Esophagus squamous epithelium (tissue), 4 donors: Measurements from ENCODE around the gene CISH.

ENCODE experiments used
- CTCF ChIP-seq, 6 experiments: fragments of 450-650 bp in 4 of 6; fragments of 200-600 bp in 2 of 6; sonication (generic) in 2 of 6; IDR thresholded peaks; one replicate each; pipeline ENCODE4 v1.5.1; 2016 to 2019; ENCODE audit warnings: antibody characterized with exemption in 6 of 6, mild to moderate bottlenecking in 4 of 6, moderate library complexity in 4 of 6
- POLR2A ChIP-seq, 4 donors: fragments of 450-650 bp; IDR thresholded peaks; one replicate each; pipeline ENCODE4 v1.6.1; 2017; ENCODE audit warnings: antibody characterized with exemption in 4 of 4, mild to moderate bottlenecking in 4 of 4, moderate library complexity in 3 of 4

- TF ChIP-seq CTCF (IDR thresholded peaks at IDR 0.05) (peak; percentile 94 to 100 (median 98)), POLR2A (IDR thresholded peaks at IDR 0.05) (no peak)
Observed at GRCh38 chr3:50616003-50616769, 4.6 kb upstream of the CISH start.
